Natural killer cell (primary cell): Measurements from ENCODE around the gene NOSTRIN. TPM values are rescaled to one million over a fixed set of nuclear protein-coding genes. Genes with fewer than 3 reads are reported as not detected.

ENCODE experiments used
- ATAC-seq, 3 donors: fragments of 150-1000 bp in 2 of 3; fragments of 200-7000 bp in 1 of 3; cut with Tn5 transposase; 1 replicate in 1 of 3; 2 replicates in 2 of 3; pipeline ENCODE4 v1.10.0; 2021; ENCODE audit warnings: mild to moderate bottlenecking in 2 of 3, moderate library complexity in 2 of 3
- DNase-seq, 2 donors: peaks; one replicate each; pipeline versions ENCODE4 v3.0.0 to v3.0.0-alpha.2; 2013 to 2021; ENCODE audit warnings: mixed read lengths in 1 of 2
- H3K27ac ChIP-seq: one replicate; pipeline ENCODE4 v1.5.1; 2013; ENCODE audit warnings: mild to moderate bottlenecking, low read length
- H3K27me3 ChIP-seq: one replicate; pipeline ENCODE4 v1.6.1; 2013; ENCODE audit warnings: low read length; ENCODE audit not compliant: control insufficient read depth, insufficient read depth
- H3K36me3 ChIP-seq: one replicate; pipeline ENCODE4 v1.6.1; 2013; ENCODE audit warnings: low read length; ENCODE audit not compliant: control insufficient read depth, insufficient read depth
- H3K4me1 ChIP-seq: one replicate; pipeline ENCODE4 v1.6.1; 2013; ENCODE audit warnings: low read length; ENCODE audit not compliant: control insufficient read depth, insufficient read depth
- H3K4me3 ChIP-seq: one replicate; pipeline ENCODE4 v1.5.1; 2013; ENCODE audit warnings: low read length
- H3K9me3 ChIP-seq: one replicate; pipeline ENCODE4 v1.6.1; 2013; ENCODE audit warnings: low read length; ENCODE audit not compliant: control insufficient read depth, insufficient read depth
- H3K27ac Mint-ChIP-seq, 2 donors: one replicate each; pipeline ENCODE4 v1.8.0; 2022; ENCODE audit warnings: mild to moderate bottlenecking in 2 of 2, mixed read lengths in 2 of 2, moderate library complexity in 1 of 2
- H3K27me3 Mint-ChIP-seq, 2 donors: one replicate each; pipeline ENCODE4 v1.8.0; 2022; ENCODE audit warnings: low read depth in 2 of 2, mixed read lengths in 2 of 2
- H3K36me3 Mint-ChIP-seq: one replicate; pipeline ENCODE4 v1.8.0; 2022; ENCODE audit warnings: mixed read lengths
- H3K4me1 Mint-ChIP-seq, 2 donors: one replicate each; pipeline ENCODE4 v1.8.0; 2022; ENCODE audit warnings: mixed read lengths in 2 of 2
- H3K4me3 Mint-ChIP-seq: one replicate; pipeline ENCODE4 v1.8.0; 2022; ENCODE audit warnings: mild to moderate bottlenecking, moderate library complexity, mixed read lengths
- H3K9me3 Mint-ChIP-seq, 2 donors: one replicate each; pipeline ENCODE4 v1.8.0; 2022; ENCODE audit warnings: mixed read lengths in 2 of 2
- WGBS: methylation state at CpG from one replicate; pipeline ENCODE4 v1.1.7; 2013; ENCODE audit warnings: missing lambda C conversion rate; ENCODE audit not compliant: insufficient coverage; 5-methylcytosine and 5-hydroxymethylcytosine counted together
- intact Hi-C: fragments of 100-400 bp; cut with micrococcal nuclease; formaldehyde crosslinking; loops from one replicate; pipeline ENCODE4 v1.14.2; 2022
- total RNA-seq, 4 donors: library from RNA; stranded (reverse); fragments of 120-200 nt in 1 of 4; gene quantifications; one replicate each; pipeline versions ENCODE4 v1.2.3 to v1.2.4, GENCODE V29; 2013 to 2022
- TF ChIP-seq, protein P1 (sequence below): fragments of 200-600 bp; IDR thresholded peaks from one replicate; pipeline ENCODE4 v1.8.0; 2022; ENCODE audit warnings: antibody characterized with exemption

Gene NOSTRIN
- total RNA-seq, 3 donors from 2014 or later (not counting 1 experiment from before 2014, with no cell fraction given) = 0.18 TPM; not detected in 2

DNA sequence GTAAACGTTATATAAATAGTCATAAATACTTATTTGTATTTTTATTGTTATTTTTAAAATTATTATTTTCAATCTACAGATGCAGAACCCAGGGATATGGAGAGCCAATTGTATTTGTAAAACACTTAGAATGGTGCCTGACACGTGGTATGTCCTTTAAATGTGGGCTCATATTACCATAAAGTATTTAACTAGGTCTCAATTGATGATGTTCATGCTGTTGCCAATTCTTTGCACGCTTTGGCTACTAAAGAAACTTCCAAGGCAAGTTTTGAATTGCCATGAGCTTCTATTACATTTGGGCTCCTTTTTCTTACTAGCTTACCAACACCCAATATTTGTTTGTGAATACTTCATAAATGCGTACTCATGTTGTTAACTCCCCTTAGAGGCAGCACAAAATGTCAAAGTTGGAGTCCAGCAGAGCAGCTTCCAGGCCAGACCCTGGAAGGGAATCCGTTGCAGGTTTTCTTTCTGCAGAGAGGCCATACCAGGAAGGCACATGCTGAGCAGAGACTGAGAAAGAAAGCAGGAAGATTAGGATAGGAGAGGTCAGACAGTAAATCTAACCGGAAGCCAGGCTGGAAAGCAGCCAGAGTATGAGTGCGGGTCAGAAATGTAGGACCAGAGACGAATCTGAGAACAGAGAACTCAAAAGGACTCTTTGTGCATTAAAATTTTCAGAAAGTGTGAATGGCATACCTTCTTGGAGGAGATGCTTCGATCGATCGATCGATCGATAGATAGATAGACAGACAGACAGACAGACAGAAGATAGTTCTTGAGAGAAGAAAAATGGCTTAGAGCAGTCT lies 4.2 kb upstream of the NOSTRIN start:
- Mint-ChIP-seq H3K4me3 (no peak overlapping the region), H3K9me3 (no peaks in the 10 kb centered on the region), H3K27me3 (no peaks in the 10 kb centered on the region), H3K36me3 (no peaks in the 10 kb centered on the region), H3K27ac (no peak overlapping the region), H3K4me1 (no peaks in the 10 kb centered on the region)
- Histone ChIP-seq H3K36me3 (no peaks in the 10 kb centered on the region), H3K27ac (no peak overlapping the region), H3K27me3 (no peaks in the 10 kb centered on the region), H3K4me3 (no peak overlapping the region), H3K9me3 (no peaks in the 10 kb centered on the region), H3K4me1 (no peaks in the 10 kb centered on the region)
- TF ChIP-seq, protein P1, sequence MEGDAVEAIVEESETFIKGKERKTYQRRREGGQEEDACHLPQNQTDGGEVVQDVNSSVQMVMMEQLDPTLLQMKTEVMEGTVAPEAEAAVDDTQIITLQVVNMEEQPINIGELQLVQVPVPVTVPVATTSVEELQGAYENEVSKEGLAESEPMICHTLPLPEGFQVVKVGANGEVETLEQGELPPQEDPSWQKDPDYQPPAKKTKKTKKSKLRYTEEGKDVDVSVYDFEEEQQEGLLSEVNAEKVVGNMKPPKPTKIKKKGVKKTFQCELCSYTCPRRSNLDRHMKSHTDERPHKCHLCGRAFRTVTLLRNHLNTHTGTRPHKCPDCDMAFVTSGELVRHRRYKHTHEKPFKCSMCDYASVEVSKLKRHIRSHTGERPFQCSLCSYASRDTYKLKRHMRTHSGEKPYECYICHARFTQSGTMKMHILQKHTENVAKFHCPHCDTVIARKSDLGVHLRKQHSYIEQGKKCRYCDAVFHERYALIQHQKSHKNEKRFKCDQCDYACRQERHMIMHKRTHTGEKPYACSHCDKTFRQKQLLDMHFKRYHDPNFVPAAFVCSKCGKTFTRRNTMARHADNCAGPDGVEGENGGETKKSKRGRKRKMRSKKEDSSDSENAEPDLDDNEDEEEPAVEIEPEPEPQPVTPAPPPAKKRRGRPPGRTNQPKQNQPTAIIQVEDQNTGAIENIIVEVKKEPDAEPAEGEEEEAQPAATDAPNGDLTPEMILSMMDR = no peak
- ATAC-seq = no peak
- 90% methylated on average over 12 of the region's 13 CpGs for WGBS
- DNase-seq = no peak
- intact Hi-C loops = no loop called here

DNA sequence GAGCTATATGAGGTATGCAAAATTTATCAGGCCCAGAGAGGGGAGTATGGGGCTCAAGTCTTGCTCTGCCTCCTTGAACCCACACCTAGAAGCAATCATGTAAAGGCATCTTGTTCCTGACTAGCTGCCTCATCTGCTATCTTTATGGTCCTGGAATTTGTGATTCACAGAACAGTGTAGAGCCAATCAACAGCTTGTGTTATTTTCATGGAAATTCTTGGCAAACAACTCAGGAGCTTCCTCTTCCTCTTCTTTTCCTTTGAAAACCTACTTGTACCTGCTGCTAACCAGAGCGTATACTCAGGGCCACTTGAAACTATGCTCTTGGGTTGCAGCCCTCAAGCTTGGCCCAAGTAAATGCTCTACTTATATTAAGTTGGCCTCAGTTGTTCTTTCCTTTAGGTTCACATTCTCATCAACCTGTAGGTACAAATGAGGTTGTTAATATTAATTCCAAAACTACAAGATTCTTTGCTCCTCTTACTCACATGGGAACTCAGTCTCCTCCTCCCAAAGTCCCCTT lies 3.5 kb upstream of the NOSTRIN start:
- TF ChIP-seq, protein P1 = no peak
- Histone ChIP-seq H3K4me1 (no peaks in the 10 kb centered on the region), H3K27ac (no peak overlapping the region), H3K9me3 (no peaks in the 10 kb centered on the region), H3K4me3 (no peak overlapping the region), H3K27me3 (no peaks in the 10 kb centered on the region), H3K36me3 (no peaks in the 10 kb centered on the region)
- H3K4me3 Mint-ChIP-seq = no peak overlapping the region
- intact Hi-C loops = no loop called here
- no peaks in the 10 kb centered on the region for H3K4me1 Mint-ChIP-seq
- WGBS = 100% methylated on average over 1 of the region's 1 CpG
- H3K9me3 Mint-ChIP-seq = no peaks in the 10 kb centered on the region
- no peaks in the 10 kb centered on the region for H3K27me3 Mint-ChIP-seq
- no peak overlapping the region for H3K27ac Mint-ChIP-seq
- DNase-seq (no peak), ATAC-seq (no peak)
- H3K36me3 Mint-ChIP-seq = no peaks in the 10 kb centered on the region

DNA sequence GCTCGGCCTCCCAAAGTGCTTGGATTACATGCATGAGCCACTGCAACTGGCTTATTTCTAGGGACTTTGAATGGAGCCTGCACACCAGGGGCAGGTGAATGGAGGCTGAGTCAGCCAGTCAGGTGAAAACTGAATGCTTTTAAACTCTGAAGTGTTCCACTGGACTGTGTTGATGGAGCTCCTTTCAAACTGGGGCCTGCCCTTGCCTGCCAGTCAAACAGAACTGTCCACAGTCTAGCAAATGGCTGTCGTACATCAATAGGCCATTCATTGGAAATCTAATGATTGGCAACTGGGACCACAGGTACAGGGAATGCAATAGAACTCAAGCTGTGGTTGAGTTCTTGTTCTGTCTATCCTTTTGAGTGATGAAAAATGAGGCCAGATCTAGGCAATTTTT lies 966 bp upstream of the NOSTRIN start:
- WGBS = 48% methylated on average over 2 of the region's 2 CpGs
- no peaks in the 10 kb centered on the region for H3K9me3 ChIP-seq
- no peaks in the 10 kb centered on the region for H3K36me3 ChIP-seq
- Mint-ChIP-seq H3K4me3 (no peak overlapping the region), H3K27ac (no peak overlapping the region), H3K9me3 (no peaks in the 10 kb centered on the region), H3K27me3 (no peaks in the 10 kb centered on the region), H3K4me1 (no peaks in the 10 kb centered on the region), H3K36me3 (no peaks in the 10 kb centered on the region)
- intact Hi-C loops = no loop called here
- no peaks in the 10 kb centered on the region for H3K4me1 ChIP-seq
- no peak for DNase-seq
- H3K27ac ChIP-seq = no peak overlapping the region
- TF ChIP-seq, protein P1 = no peak
- ATAC-seq = no peak
- H3K4me3 ChIP-seq = no peak overlapping the region
- H3K27me3 ChIP-seq = no peaks in the 10 kb centered on the region
